ENCODE data around the gene TLE5.
"Not testable (repeated sequence)": the region's sequence is repeated elsewhere in the genome, so short reads cannot be mapped to it uniquely, and the experiment has no call there.

Gene TLE5

DNA sequence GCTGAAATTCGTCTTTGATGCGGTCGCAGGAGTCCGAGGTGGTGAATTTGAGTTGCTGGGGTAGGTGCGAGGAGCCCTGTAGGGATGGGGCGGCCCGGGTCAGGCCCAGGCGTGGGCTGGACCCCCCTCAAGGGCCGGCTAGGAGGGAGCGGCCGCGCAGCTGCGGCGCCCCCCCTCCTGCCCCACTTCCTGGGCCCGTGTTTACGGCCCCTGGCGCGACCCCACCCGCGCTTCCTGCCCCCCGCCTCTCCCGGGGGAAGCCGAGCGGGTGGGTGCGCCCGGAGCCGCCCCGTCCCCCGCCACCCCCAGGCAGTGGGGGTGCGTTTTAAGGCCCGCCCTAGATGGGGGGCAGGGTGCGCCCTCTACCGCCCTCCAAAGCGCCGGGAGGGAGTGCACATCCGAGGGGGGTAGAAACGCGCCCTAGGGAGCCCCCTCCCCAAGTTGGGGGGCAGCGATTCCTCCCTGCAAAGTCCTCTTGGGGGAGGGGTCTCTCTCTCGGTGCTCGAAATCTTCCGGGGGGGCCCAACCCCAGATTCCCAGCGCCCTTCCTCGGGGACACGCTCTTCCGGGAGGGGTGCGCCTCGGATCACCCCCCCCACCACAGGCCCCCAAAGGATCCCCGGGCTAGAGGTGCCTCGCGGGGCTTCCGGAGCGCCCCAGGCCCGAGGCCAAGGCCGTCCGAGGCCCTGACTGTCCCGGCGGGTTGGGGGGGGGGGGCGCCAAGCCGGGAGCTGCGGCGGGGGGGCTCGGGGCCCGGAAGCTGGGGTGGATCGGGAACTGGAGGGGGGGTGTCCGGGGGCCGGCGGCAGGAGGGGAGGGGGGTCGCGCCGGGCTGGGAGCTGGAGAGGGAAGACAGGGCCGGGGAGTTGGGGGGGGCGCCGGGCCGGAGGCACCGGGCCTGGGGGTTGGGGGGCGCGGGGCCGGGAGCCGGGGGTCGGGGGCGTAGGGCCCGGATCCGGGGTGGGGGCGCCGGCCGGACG is 823 bp downstream of the TLE5 start:
- peak; percentile 40 for DNase-seq (ENCODE audit: low spot score)

- DNase-seq (ENCODE audit: low spot score): no peak
These were observed 1.5 kb downstream of the TLE5 start for GRCh38 chr19:3060857-3061181.

DNA sequence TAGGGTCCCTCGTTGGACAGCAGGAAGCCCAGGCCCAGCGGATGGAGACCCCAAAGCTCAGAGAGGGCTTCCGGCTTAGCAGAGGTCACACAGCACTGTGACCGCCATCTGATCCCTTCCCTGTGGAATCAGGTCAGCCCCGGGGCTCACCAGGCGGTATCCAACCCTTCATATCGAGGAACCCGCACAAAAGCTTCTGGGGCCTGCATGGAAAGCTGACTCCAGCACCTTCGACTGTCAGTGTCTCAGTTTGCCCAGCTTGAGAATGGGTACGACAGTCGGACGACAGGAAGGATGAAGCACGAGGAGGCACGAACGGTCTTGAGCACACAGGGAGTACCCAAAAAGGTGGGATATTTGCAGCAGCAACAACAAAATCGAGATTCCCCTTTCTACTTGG is 2.6 kb downstream of the TLE5 start:
- no peak for DNase-seq (ENCODE audit: low spot score)

DNA sequence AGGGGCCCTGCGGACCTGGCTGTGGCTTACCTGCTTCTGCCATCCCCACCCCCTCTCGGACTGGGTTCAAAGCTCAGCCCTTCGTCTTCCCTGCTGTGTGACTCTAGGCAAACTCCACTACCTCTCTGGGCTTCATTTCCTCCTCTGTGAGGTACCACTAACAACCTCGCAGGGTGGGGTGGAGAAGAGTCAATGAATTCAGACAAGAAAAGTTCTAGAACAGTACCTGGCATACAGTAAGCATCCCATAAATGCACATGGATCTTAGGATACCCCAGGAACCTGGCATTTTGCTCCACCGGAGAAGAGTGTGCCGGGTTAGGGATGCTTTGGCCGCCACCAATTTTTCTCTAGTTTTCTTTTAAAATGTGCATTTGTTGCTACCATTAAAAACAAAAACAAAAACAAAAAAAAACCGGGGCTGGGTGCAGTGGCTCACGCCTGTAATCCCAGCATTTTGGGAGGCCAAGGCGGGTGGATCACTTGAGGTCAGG is 3.4 kb downstream of the TLE5 start:
- DNase-seq (ENCODE audit: low spot score): no peak

GRCh38 chr19:3058009-3058820 is 4.1 kb downstream of the TLE5 start:
- no peak for DNase-seq (ENCODE audit: low spot score)

DNA sequence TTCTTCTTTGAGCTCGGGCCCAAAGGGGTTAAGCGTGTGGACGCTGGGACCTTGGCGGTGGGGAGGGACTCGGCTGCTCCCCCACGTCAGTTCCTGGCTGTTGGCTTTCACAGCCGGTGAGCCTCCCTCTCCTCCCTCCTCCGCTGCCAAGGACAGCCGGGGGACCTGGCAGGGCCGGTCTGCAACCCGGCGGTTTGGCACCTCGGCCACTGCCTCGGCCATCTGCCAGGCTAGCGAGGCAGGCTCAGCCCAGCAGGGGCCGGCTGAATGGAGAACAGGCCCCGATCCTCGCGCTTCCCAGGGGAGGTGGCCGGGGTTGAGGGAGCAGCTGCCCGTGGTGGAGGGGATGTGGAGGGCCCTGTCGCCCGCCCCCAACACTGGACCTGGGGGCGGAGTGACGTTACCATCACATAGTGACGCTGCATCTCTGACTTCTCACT is 5.0 kb downstream of the TLE5 start:
- DNase-seq (ENCODE audit: low spot score): peak; percentile 32

- no peak for DNase-seq (ENCODE audit: low spot score)
These were observed 5.7 kb downstream of the TLE5 start for GRCh38 chr19:3056417-3057088.

GRCh38 chr19:3055741-3056416 is 6.4 kb downstream of the TLE5 start:
- peak; percentile 88 for DNase-seq (ENCODE audit: low spot score)

- DNase-seq (ENCODE audit: low spot score): peak; percentile 84
These were observed 7.1 kb downstream of the TLE5 start for GRCh38 chr19:3054972-3055740.

GRCh38 chr19:3054265-3054971 is 7.9 kb downstream of the TLE5 start:
- no peak for DNase-seq (ENCODE audit: low spot score)

GRCh38 chr19:3053780-3054179 is 8.5 kb downstream of the TLE5 start:
- DNase-seq (ENCODE audit: low spot score): no peak

DNA sequence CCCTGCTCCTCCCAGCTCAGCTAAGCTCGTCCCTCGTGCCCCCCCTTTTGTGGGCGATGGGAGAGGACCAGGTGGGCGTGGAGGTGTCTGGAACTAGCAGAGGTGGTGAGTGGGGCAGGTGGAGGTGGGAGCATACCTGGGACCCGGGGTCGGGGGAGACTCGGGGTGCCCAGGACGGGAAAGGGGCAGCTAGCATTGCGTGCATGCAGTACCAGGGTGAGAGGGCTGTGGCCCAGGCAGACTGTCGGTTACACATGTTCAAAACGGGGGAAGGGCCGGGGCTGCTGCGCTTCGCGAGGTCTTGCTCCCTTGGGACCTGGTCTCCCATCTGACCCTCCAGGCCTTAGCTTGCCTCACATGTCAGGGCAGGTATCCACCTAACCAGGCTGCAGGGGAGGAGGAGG is 9.1 kb downstream of the TLE5 start:
- DNase-seq (ENCODE audit: low spot score): no peak

GRCh38 chr19:3050016-3050415 is 12.3 kb downstream of the TLE5 start:
- DNase-seq (ENCODE audit: low spot score): not testable (repeated sequence)

GRCh38 chr19:3049089-3049488 is 13.2 kb downstream of the TLE5 start:
- DNase-seq (ENCODE audit: low spot score): no peak

DNA sequence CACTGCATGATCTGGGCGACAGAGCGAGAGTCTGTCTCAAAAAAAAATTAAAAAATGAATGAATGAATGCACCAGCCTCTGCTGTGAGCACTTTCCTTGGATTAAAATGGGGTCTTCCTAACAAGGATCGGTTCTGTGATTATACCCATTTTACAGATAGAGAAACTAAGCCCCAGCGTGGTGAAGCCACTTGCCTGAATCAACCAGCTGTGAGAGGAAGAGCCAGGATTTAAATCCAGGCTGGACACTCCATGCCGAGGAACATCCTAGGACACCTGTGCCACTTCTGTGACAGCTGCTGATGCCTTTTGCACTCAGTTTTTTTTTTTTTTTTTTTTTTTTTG is 14.1 kb downstream of the TLE5 start:
- no peak for DNase-seq (ENCODE audit: low spot score)

- DNase-seq (ENCODE audit: low spot score): peak; percentile 37
These were observed 14.7 kb downstream of the TLE5 start for GRCh38 chr19:3047496-3048189.

- DNase-seq (ENCODE audit: low spot score): no peak
These were observed 15.4 kb downstream of the TLE5 start for GRCh38 chr19:3046698-3047495.

DNA sequence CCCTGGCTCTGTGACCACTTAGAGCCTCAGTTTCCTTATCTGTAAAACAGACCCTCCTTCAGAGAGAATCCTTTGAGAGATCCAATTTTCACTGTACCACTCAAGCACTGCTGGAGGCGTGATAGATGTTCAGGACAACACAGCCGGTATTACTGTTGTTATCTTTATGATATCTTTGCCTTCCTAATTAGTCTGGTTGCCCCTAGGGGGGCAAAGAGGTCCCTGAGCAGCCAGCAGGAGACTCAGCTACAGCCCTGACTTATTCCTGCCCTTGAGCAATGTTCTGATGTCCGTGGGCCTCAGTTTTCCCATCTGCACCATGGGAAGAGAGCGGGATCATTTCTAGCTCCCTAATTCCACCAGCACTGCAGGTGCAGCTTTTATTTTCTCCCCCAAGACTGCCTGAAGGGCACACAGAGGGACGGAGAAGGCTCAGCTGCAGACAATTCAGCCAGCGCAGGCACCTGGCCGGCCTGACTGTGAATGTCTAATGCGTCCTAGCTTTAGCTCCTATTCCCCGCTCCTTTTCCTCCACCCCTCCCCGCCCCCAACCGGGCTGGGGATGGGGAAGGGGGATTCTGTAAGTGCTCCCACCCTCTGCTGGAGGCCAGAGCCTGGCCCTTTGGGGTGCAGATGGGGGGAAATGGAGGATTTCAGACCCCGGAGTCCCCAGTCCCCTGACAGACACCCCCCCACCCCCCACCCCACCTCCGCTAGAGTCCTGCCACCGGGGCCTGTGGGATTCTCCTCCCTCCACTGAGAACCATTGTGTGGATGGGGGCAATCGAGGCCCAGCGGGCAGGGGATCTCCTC is 16.2 kb downstream of the TLE5 start:
- DNase-seq (ENCODE audit: low spot score): no peak
